ENCODE data around the gene SLC4A4.

The SLC4A4 gene

DNA sequence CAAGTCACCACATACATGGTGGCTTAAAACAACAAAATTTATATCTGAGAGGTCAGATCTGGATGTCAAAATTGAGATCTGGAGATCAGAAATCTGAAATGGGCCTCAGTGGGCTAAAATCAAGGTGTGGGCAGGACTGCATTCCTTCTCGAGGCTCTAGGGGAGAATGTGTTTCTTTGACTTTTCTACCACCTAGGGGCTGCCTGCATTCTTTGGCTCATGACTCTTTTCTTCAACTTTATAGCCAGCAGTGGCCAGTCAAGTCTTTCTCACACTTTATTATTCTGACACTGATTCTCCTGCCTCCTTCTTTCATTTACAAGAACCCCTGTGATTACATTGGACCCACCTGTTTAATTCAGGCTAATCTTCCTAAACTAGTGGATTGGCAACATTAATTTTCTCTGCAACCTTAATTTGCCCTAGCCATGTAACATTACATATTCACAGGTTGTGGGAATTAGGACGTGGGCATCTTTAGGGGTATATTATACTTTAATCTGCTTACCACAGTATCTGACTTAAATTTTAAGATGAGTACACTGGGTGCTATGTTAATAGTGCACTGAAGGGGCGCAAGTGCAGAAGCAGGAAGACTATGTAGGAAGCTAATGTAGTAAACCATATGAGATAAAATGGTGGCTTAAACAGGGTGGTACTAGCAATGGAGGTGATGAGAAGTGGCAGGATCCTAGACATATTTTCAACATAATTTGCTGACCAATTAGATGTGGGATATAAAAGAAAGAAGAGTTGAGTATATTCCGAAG, 188.0 kb downstream of the SLC4A4 start:
- Histone ChIP-seq H3K27me3 (no peaks in the 10 kb centered on the region), H3K4me3 (no peak overlapping the region), H3K9me3 (no peaks in the 10 kb centered on the region), H3K27ac (no peak overlapping the region), H3K4me1 (no peaks in the 10 kb centered on the region), H3K36me3 (no peaks in the 10 kb centered on the region)
- intact Hi-C loops (cut with DNase I; ENCODE audit: low total_unique reads) = no loop called here
- no peak for DNase-seq
- TF ChIP-seq, protein P1, sequence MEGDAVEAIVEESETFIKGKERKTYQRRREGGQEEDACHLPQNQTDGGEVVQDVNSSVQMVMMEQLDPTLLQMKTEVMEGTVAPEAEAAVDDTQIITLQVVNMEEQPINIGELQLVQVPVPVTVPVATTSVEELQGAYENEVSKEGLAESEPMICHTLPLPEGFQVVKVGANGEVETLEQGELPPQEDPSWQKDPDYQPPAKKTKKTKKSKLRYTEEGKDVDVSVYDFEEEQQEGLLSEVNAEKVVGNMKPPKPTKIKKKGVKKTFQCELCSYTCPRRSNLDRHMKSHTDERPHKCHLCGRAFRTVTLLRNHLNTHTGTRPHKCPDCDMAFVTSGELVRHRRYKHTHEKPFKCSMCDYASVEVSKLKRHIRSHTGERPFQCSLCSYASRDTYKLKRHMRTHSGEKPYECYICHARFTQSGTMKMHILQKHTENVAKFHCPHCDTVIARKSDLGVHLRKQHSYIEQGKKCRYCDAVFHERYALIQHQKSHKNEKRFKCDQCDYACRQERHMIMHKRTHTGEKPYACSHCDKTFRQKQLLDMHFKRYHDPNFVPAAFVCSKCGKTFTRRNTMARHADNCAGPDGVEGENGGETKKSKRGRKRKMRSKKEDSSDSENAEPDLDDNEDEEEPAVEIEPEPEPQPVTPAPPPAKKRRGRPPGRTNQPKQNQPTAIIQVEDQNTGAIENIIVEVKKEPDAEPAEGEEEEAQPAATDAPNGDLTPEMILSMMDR (IDR thresholded peaks at IDR 0.05) = no peak

- no peaks in the 10 kb centered on the region for H3K4me1 ChIP-seq
- intact Hi-C loops (cut with DNase I; ENCODE audit: low total_unique reads) = no loop called here
- TF ChIP-seq, protein P1 (IDR thresholded peaks at IDR 0.05) = no peak
- H3K27ac ChIP-seq = no peak overlapping the region
- no peaks in the 10 kb centered on the region for H3K36me3 ChIP-seq
- H3K9me3 ChIP-seq = no peaks in the 10 kb centered on the region
- no peak overlapping the region for H3K4me3 ChIP-seq
- no peak for DNase-seq
- H3K27me3 ChIP-seq = no peaks in the 10 kb centered on the region
Measured at GRCh38 chr4:71532407-71532806, 193.6 kb downstream of the SLC4A4 start.

DNA sequence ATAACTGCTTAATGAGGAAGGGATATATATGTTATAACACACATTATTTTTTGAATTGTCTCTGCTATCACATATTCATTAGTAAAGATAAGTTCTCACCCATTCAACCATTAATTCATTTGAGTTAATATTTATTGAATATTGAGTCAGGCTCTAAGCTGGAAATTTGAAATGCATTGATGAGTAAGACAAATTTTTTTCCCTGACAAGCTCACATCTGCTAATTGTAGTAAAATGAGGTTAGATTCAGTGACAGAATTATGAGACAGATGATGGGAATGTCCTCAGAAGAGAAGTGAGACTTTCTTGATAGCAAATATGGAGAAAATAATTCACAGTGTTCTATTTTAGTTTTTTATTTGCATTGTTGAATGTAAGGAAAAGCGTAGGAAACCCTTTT, 194.3 kb downstream of the SLC4A4 start:
- Histone ChIP-seq H3K4me1 (no peaks in the 10 kb centered on the region), H3K27ac (no peak overlapping the region), H3K27me3 (no peaks in the 10 kb centered on the region), H3K4me3 (no peak overlapping the region), H3K36me3 (no peaks in the 10 kb centered on the region), H3K9me3 (no peaks in the 10 kb centered on the region)
- no peak for DNase-seq
- TF ChIP-seq, protein P1 (IDR thresholded peaks at IDR 0.05) = no peak
- intact Hi-C loops (cut with DNase I; ENCODE audit: low total_unique reads) = no loop called here

- no peaks in the 10 kb centered on the region for H3K36me3 ChIP-seq
- H3K4me1 ChIP-seq = peaks cover 0 to 13% (median 2%) of the 10 kb centered on the region in 4 donors
- H3K27ac ChIP-seq = no peak overlapping the region
- no peak for DNase-seq
- no peak overlapping the region for H3K4me3 ChIP-seq
- no peaks in the 10 kb centered on the region for H3K9me3 ChIP-seq
- TF ChIP-seq, protein P1 (IDR thresholded peaks at IDR 0.05) = no peak
- no peaks in the 10 kb centered on the region for H3K27me3 ChIP-seq
- intact Hi-C loops (cut with DNase I; ENCODE audit: low total_unique reads) = no loop called here
Measured at GRCh38 chr4:71537551-71538065, 198.8 kb downstream of the SLC4A4 start.

DNA sequence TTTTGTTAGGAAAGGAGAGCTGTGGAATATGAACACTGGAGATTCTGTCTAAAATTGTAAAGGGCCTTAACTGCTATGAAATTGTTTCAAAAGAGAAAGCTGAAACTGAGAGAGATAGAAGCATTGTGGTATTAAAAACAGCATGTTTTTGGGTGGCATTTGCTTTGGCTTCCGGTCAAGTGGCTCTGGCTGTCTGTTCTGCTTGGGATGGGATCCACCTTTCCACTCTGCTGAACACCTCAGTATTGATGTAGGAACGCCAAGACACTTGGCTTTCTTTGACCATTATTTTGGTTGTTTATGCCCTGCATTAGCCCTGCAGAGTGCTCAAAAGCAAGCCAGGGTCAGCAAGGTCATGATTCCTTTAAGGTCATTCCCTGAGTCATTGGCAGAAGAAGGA, 199.7 kb downstream of the SLC4A4 start:
- Histone ChIP-seq H3K4me1 (peaks cover 0 to 13% (median 2%) of the 10 kb centered on the region in 4 donors), H3K27me3 (no peaks in the 10 kb centered on the region), H3K36me3 (no peaks in the 10 kb centered on the region), H3K9me3 (no peaks in the 10 kb centered on the region), H3K4me3 (no peak overlapping the region), H3K27ac (no peak overlapping the region)
- DNase-seq = no peak
- TF ChIP-seq, protein P1 (IDR thresholded peaks at IDR 0.05) = no peak
- intact Hi-C loops (cut with DNase I; ENCODE audit: low total_unique reads) = no loop called here

Measured in tibial artery (tissue), 4 donors.